Measurements from ENCODE around the gene TUBGCP6.

DNA sequence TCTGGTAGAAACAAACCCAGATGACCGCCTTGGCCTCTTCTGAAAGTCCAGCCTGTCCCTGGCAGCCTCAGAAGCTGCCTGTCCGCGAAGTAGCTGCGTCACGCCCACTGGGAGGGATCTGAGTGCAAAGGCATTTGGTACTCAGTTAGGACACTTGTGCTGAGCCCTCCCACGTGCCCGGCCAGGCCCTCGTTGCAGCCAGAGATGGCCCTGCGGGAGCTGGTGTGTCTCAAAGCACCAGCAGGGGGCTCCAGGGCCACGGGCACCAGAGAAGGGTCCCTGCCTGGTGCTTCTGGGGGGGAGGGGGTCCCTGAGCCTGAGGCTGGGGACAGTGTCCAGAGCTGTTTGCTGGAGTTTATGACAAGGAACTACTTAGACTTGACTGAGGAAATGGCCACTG is 38.2 kb downstream of the TUBGCP6 start:
- TF ChIP-seq, protein P1, sequence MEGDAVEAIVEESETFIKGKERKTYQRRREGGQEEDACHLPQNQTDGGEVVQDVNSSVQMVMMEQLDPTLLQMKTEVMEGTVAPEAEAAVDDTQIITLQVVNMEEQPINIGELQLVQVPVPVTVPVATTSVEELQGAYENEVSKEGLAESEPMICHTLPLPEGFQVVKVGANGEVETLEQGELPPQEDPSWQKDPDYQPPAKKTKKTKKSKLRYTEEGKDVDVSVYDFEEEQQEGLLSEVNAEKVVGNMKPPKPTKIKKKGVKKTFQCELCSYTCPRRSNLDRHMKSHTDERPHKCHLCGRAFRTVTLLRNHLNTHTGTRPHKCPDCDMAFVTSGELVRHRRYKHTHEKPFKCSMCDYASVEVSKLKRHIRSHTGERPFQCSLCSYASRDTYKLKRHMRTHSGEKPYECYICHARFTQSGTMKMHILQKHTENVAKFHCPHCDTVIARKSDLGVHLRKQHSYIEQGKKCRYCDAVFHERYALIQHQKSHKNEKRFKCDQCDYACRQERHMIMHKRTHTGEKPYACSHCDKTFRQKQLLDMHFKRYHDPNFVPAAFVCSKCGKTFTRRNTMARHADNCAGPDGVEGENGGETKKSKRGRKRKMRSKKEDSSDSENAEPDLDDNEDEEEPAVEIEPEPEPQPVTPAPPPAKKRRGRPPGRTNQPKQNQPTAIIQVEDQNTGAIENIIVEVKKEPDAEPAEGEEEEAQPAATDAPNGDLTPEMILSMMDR (IDR thresholded peaks at IDR 0.05), result no peak
- TF ChIP-seq POLR2A (IDR thresholded peaks at IDR 0.05), result no peak
- no peak for TF ChIP-seq POLR2AphosphoS5 (IDR thresholded peaks at IDR 0.05; ENCODE audit: insufficient read depth in 1 of 2, low read depth in 1 of 2)
